HG02588 (cell line): ENCODE measurements around the gene EPC1.
"Not testable (repeated sequence)": the region's sequence is repeated elsewhere in the genome, so short reads cannot be mapped to it uniquely, and the experiment has no call there.

Experiments
- ATAC-seq: cut with Tn5 transposase; IDR thresholded peaks from one replicate; pipeline ENCODE4 v1.9.1; 2021; ENCODE audit warnings: mild to moderate bottlenecking, moderate library complexity; ENCODE audit not compliant: unreplicated experiment

The EPC1 gene

GRCh38 chr10:32241946-32242345 is 105.0 kb downstream of the EPC1 start:
- no peak for ATAC-seq

GRCh38 chr10:32240471-32240870 is 106.5 kb downstream of the EPC1 start:
- ATAC-seq, result no peak

- no peak for ATAC-seq
Measured at GRCh38 chr10:32239769-32240168, 107.2 kb downstream of the EPC1 start.

- ATAC-seq, result no peak
Measured at GRCh38 chr10:32237644-32238345, 109.2 kb downstream of the EPC1 start.

- no peak for ATAC-seq
Measured at GRCh38 chr10:32234471-32234870, 112.5 kb downstream of the EPC1 start.

- ATAC-seq, result not testable (repeated sequence)
Measured at GRCh38 chr10:32233375-32233774, 113.6 kb downstream of the EPC1 start.

GRCh38 chr10:32232378-32232777 is 114.6 kb downstream of the EPC1 start:
- ATAC-seq, result no peak

GRCh38 chr10:32229788-32230187 is 117.2 kb downstream of the EPC1 start:
- not testable (repeated sequence) for ATAC-seq

- no peak for ATAC-seq
Measured at GRCh38 chr10:32229170-32229569, 117.8 kb downstream of the EPC1 start.

GRCh38 chr10:32227802-32228201 is 119.2 kb downstream of the EPC1 start:
- ATAC-seq, result no peak

GRCh38 chr10:32226624-32227023 is 120.3 kb downstream of the EPC1 start:
- ATAC-seq, result no peak

GRCh38 chr10:32225976-32226375 is 121.0 kb downstream of the EPC1 start:
- ATAC-seq, result no peak

GRCh38 chr10:32222376-32222775 is 124.6 kb downstream of the EPC1 start:
- ATAC-seq, result not testable (repeated sequence)

- not testable (repeated sequence) for ATAC-seq
Measured at GRCh38 chr10:32219156-32219555, 127.8 kb downstream of the EPC1 start.

GRCh38 chr10:32218206-32219044 is 128.5 kb downstream of the EPC1 start:
- not testable (repeated sequence) for ATAC-seq
